GM08714 (cell line): ENCODE results near the gene REPIN1.

Source experiments
- H3K4me3 ChIP-seq: fragments of 200-500 bp; sonication (Bioruptor generic); 2 replicates; pipeline ENCODE4 v1.5.1; 2014; ENCODE audit warnings: mild to moderate bottlenecking, low read length, inconsistent platforms
- ZNF274 ChIP-seq: IDR thresholded peaks from 2 replicates; pipeline ENCODE4 v1.6.1; 2012; ENCODE audit warnings: mild to moderate bottlenecking, low read depth, low read length

The REPIN1 gene

DNA sequence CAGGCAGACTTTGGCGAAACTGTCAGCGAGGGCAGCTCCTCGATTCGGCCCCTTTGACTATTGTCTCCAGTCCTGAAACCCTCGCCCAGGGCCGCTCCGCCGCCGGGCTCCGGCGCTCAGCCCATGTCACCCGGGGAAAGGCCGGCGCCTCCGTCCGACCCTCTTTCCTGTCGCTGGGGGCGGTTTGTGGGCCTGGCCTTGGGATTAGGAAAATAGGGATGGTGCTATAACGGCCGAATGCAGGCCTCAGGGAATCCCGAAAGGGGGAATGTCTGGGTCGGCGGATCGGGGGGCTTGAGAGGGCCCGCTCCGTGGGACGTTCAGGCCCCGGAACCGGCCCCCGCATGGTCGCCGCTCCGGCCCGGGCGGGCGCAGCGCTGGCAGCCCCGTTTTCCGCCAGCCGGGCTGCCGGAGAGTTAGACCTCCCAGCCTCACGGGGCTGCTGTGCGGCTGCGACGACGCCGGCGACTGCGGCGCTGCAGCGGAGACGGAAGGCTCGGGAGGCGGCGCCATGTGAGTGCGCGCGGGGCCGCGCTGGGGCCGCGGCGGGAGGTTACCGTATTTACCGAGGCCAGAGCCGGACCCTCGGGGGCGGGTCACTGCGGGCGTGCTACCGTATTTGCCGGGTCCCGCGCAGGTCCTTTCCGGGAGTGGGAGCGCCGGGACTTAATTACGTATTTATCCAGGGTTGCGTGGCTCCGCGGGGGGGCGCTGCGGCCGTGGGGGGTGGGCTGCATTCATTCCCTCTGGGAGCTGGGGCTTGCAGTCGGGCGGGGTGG is 36.4 kb downstream of the REPIN1 start:
- H3K4me3 ChIP-seq: peak overlapping the region; percentile 73; the same call in 1 of the 2 replicates
- TF ChIP-seq ZNF274: no peak

DNA sequence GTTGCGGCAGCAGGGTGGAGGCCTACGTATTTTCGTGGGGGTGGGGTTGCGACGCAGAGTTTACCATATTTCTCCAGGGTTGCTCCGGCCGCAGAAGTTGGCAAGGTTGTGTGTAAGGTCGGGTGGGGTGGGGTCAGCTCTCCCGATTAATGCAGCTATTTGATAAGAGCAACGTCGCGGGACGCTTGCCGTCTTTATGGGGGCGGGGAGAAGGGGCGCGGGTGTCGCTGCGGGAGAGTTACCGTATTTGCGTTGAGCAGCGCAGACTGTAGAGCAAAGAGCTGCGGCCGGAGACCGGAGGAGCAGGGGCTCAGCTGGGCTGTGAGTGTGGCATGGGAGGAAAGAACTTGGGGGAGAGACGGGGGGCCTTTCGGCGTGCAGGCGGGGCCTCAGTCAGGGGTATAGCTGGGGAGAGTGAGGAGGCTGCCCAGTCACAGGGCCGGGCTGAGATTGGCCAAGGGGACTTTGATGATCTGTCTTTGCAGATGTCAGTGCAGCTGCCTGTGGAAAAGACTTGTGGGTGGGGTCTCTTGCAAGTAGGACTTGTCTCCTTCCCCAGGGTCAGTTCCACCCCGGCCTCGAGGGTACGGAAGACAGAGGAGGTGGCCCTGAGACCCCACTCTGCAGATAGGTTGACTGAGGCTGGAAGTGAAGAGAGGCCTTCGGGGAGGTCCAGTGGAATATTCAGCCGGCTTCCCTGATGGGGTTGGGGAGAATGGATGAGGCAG is 37.1 kb downstream of the REPIN1 start:
- no peak for TF ChIP-seq ZNF274
- peak overlapping the region; percentile 73 for H3K4me3 ChIP-seq

DNA sequence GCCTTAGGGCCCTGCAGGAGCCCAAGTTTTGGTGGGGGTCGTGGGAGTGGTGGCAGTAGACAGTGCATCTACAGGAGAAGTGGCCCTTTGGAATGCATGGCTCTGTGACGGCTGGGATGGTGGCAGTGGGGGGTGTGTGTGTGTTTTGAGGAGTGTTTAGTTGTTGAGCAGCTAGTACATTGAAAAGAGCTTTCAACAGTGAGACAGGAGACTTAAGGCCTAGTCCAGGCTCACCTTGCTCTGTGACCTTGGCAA is 37.6 kb downstream of the REPIN1 start:
- peak overlapping the region; percentile 73; the same call in 1 of the 2 replicates for H3K4me3 ChIP-seq
- no peak for TF ChIP-seq ZNF274

DNA sequence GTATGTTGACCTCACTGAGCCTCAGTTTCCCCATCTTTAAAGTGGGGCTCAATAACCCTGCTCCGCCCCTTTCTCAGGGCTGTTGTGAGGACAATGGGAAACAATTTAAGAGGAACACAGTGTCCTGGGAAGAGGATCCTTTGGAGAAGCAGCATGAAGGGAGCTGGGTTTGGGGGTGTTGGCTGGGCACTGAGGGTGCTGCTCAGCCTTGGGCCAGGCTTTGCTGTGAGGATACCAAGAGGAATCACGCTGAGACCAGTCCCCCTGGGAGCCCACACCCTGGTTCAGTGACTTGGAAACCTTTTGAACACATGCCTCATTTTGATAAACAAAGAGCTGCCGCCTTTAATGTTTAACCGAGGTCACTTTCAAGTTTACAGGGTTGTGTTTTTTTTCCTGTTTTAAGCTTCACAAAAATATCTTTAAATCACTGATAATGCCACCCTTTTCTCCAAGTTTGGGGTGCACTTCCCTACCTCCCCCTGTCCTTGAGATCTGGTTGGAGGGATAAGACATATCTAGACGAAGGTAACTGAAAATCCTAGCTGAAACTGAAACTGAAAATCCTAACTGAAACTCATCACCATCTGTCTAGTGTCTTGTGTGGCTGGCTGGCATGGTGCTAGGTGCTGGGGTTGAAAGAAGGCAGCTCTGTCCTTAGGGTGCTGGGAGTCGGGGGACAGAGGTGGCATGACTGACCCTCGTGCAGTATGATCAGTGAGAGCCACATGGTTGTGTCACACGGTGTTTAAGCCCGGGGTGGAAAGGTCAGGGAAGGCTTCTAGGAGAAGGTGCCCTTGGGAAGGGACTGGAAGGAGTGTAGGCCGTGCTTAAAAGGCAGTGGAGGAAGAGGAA is 38.2 kb downstream of the REPIN1 start:
- H3K4me3 ChIP-seq: peak overlapping the region; percentile 73; the same call in 1 of the 2 replicates

DNA sequence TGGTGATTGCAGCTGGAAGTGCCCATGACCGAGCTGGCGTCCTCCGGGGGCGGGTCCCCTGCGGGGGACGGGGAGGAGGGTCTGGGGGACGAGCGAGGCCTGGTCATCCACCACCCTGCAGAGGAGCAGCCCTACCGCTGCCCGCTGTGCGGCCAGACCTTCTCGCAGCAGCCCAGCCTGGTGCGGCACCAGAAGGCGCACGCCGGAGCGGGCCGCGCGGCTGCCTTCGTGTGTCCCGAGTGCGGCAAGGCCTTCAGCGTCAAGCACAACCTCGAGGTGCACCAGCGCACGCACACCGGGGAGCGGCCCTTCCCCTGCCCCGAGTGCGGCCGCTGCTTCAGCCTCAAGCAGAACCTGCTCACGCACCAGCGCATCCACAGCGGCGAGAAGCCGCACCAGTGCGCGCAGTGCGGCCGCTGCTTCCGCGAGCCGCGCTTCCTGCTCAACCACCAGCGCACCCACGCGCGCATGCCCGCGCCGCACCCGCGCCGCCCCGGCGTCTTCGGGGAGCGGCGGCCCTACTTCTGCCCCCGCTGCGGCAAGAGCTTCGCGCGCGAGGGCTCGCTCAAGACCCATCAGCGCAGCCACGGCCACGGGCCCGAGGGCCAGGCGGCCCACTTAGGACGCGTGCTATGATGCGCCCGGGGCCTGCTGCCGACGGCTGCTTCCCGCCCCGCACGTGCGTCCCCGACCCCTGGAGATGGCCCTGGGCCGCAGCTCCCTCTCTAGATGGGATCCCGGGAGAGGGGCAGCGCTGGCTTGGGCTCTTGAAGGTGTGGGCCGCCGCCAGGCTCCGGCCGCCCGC is 39.2 kb downstream of the REPIN1 start:
- H3K4me3 ChIP-seq: no peak overlapping the region
- no peak for TF ChIP-seq ZNF274

More for the DNA sequence above, 38.2 kb downstream of the REPIN1 start:
- no peak for TF ChIP-seq ZNF274

DNA sequence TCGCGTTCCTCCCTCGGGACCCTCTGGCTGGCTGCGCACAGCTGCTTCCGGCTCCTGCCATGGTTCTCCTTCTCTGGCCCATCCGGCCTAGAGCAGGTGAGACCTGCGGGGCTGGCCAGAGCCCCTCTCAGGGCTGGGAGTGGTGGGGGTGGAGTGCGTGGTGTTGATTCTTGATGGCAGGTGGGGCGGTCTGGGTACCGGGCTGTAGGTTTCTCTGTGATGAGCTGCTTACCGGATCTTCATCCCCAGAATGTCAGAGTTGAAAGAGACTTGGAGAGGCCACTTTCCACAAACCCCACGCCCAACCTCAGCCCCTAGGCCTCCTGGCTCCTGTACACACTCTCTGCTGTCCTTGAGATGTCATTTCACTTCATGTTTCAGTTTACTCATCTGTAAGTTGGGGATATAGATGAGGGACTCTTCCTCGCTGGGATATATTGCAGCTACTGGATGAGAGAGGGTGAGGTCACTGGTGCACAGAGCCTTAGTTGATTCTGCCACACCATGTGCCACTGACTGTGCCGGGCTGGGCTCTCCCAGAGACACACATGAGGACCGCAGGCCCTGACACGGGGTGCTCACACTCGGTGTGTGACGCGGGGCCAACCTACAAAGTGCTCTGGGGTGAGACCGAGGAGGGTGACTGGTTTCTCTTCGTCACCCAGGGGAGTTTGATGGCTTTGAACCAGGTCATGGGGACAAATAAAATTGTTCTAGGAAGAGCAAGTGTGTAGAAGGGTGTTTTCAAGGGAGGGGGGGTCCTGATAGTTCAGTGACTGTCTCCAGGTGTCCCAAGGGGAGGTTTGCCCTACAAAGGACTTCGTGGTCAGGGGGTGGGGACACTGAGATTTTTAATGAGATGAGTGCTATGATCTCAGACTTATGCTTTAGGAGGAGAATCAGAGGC is 40.0 kb downstream of the REPIN1 start:
- no peak for TF ChIP-seq ZNF274
- H3K4me3 ChIP-seq: no peak overlapping the region

DNA sequence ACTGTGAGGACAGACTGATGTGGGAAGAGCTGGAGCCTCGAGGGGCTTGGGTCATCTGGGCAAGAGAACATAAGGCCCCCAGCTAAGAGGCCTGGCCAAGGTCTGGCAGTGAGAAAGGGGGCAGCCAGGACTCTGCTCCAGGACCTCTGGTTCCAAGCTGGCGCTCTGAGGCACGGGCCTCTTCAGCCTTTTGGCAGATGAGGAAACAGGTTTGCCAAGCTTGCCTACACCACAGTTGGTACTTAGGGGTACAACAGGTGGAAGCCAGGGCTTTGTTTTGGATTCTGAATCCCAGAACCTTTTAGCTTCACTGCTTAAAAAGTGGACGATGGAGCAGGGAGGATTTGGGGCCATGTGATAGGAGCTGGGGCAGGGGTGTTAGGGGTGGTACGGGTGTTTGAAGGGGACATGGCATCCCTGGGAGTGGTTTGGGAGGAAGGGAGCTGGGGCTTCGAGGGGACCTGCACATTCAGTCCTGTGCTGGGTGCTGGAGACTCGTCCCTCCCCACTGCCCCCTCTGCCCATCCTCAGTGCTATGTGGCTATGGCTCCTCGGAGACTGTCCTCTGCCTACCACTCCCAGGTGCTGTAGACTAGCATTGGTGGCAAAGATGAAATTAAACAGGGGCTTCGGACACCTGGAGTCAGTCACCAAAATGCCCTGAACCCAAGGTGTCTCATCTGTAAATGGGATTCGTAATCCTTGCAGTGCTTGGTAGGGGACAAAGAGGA is 40.8 kb downstream of the REPIN1 start:
- no peak for TF ChIP-seq ZNF274
- no peak overlapping the region for H3K4me3 ChIP-seq

DNA sequence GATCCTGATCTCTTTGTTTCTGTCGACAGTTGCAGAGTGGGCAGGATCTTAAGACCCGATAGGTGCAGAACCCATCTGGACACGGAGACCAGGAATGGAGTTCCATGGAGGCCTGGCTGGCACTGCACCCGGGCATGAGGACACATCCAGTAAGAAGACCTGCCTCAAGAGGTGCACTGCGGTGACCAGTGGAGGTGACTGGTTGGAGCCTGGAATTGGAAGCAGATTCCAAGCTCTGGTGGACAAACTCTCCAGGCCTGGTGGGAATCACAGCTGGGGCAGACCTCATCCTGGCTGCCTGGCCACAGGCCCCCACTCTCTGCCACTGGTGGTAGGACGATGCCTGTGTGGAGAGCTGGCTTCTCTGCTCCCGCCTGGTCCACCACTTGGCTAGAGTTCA is 41.5 kb downstream of the REPIN1 start:
- H3K4me3 ChIP-seq: no peak overlapping the region
- TF ChIP-seq ZNF274: no peak

DNA sequence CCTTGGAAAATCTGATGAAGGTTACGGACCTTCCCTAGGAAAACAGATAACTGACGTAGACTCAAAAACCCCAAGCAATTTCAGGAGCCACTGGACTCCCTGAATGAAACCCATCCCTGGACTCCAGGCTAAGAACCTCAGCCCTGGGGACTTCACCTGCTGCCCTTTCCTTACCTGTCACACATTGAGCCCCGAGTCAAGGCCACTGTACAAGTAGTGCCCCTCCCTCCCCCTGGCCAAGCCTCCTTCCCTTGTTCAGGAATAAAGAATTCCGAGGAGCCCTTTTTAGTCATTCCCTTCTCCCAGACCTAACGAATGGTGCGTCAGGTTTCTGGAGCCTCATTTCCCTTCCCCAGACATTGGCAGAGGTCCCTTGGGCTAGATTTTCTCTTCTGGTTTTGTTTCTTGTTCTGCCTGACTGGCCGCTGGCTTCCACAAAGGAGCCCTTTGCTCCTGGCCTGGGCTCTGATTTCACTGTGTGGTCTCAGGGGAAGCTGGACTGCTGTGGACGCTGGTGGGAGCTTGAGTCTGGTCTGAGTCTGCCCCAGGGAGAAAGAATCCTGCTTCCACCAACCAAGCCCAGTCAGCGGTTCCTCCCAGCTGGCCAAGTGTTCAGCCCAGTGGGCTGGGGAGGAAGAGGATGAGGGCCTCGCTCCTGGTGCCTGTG is 42.2 kb downstream of the REPIN1 start:
- no peak overlapping the region for H3K4me3 ChIP-seq
- TF ChIP-seq ZNF274: no peak

DNA sequence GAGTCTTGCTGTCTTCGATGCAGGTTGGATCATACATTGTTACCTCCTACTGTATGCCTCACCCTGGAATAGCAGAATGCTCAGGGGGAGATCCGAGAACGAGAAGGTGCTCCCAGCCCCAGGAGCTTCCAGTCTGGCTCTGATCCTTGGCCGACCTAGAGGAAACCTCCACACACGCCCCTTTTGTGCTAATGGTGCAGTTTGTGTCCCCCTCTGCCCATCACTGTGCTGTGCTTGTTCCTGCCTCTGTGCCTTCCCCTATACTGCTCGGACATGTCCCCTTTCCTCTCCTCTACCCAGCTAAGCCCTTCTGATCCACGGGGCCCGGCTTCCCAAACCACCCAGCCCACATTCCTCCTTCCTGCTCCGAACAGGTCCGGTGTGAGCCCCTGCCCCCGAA is 43.0 kb downstream of the REPIN1 start:
- no peak for TF ChIP-seq ZNF274
- no peak overlapping the region for H3K4me3 ChIP-seq

DNA sequence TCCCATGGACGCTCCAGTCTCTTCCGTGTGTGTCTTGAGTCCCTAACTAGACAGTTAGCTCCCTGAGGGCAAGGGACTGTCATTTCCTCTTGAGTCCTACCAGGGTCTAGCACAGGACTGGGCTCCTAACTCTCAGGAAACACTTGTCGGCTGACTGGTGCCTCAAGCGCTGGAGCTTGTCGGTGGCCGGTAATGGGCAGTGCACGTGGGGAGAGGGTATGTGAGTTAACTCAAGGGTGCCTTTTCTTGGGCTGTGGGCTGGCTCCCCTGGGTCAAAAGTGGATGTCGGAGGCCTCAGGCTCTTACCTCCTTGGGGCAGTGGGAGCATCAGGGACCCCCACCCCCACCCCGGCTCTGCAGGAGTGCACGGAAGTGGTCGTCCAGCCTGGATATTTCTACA is 43.4 kb downstream of the REPIN1 start:
- H3K4me3 ChIP-seq: no peak overlapping the region
- TF ChIP-seq ZNF274: no peak
